ENCODE data around the gene DYRK3.

DYRK3 gene

GRCh38 chr1:206662396-206663092, 27.2 kb downstream of the DYRK3 start:
- DNase-seq = peak; percentile 11

- DNase-seq = no peak
Observed at GRCh38 chr1:206663362-206663761, 28.0 kb downstream of the DYRK3 start.

GRCh38 chr1:206663832-206664652, 28.7 kb downstream of the DYRK3 start:
- peak; percentile 74 for DNase-seq

- DNase-seq = no peak
Observed at GRCh38 chr1:206664740-206665139, 29.4 kb downstream of the DYRK3 start.

GRCh38 chr1:206666031-206666561, 30.8 kb downstream of the DYRK3 start:
- DNase-seq = no peak

GRCh38 chr1:206666954-206667665, 31.8 kb downstream of the DYRK3 start:
- no peak for DNase-seq

- DNase-seq = no peak
Observed at GRCh38 chr1:206668351-206668750, 33.0 kb downstream of the DYRK3 start.

GRCh38 chr1:206668874-206669410, 33.6 kb downstream of the DYRK3 start:
- no peak for DNase-seq

GRCh38 chr1:206672011-206672688, 36.8 kb downstream of the DYRK3 start:
- peak; percentile 13 for DNase-seq

- DNase-seq = no peak
Observed at GRCh38 chr1:206672844-206673758, 37.8 kb downstream of the DYRK3 start.

GRCh38 chr1:206674236-206674635, 38.9 kb downstream of the DYRK3 start:
- DNase-seq = no peak

- peak; percentile 18 for DNase-seq
Observed at GRCh38 chr1:206674745-206675175, 39.4 kb downstream of the DYRK3 start.

- DNase-seq = no peak
Observed at GRCh38 chr1:206676499-206676898, 41.2 kb downstream of the DYRK3 start.

- no peak for DNase-seq
Observed at GRCh38 chr1:206678490-206678889, 43.2 kb downstream of the DYRK3 start.

- DNase-seq = no peak
Observed at GRCh38 chr1:206679738-206680211, 44.4 kb downstream of the DYRK3 start.

- no peak for DNase-seq
Observed at GRCh38 chr1:206680279-206680678, 44.9 kb downstream of the DYRK3 start.

- no peak for DNase-seq
Observed at GRCh38 chr1:206681359-206681758, 46.0 kb downstream of the DYRK3 start.

- DNase-seq = no peak
Observed at GRCh38 chr1:206682111-206682510, 46.8 kb downstream of the DYRK3 start.

- DNase-seq = no peak
Observed at GRCh38 chr1:206683313-206683712, 48.0 kb downstream of the DYRK3 start.

- no peak for DNase-seq
Observed at GRCh38 chr1:206684003-206684402, 48.7 kb downstream of the DYRK3 start.

Data from NCI-H2171 treated with DMSO at 0.1 percent for 48 hours (cell line).